IPS DF 4.7 (cell line): Measurements from ENCODE around the gene FOXK1.
"Not testable (repeated sequence)": the region's sequence is repeated elsewhere in the genome, so short reads cannot be mapped to it uniquely, and the experiment has no call there.

Source experiments
- DNase-seq: peaks from one replicate; pipeline ENCODE4 v3.0.0-alpha.2; 2013; ENCODE audit warnings: low spot score; ENCODE audit errors: extremely low read depth

Gene FOXK1

GRCh38 chr7:4681886-4682620 lies at the start of gene FOXK1:
Gene FOXK1, plus strand, starts transcription at chr7:4682295. Its CDS starts 14 bp downstream, at chr7:4682309.
- no peak for DNase-seq

GRCh38 chr7:4633012-4633411 lies 49.1 kb upstream of the FOXK1 start:
- no peak for DNase-seq

- no peak for DNase-seq
Observed at GRCh38 chr7:4634166-4634565, 47.9 kb upstream of the FOXK1 start.

- DNase-seq, result no peak
Observed at GRCh38 chr7:4638781-4639575, 43.1 kb upstream of the FOXK1 start.

GRCh38 chr7:4641091-4641666 lies 40.9 kb upstream of the FOXK1 start:
- DNase-seq, result no peak

GRCh38 chr7:4641667-4642467 lies 40.2 kb upstream of the FOXK1 start:
- DNase-seq, result no peak

GRCh38 chr7:4642468-4643203 lies 39.5 kb upstream of the FOXK1 start:
- no peak for DNase-seq

- DNase-seq, result not testable (repeated sequence)
Observed at GRCh38 chr7:4643204-4643471, 39.0 kb upstream of the FOXK1 start.

- DNase-seq, result no peak
Observed at GRCh38 chr7:4645246-4645645, 36.8 kb upstream of the FOXK1 start.

- no peak for DNase-seq
Observed at GRCh38 chr7:4648111-4648510, 34.0 kb upstream of the FOXK1 start.

- no peak for DNase-seq
Observed at GRCh38 chr7:4650433-4651047, 31.6 kb upstream of the FOXK1 start.

- DNase-seq, result no peak
Observed at GRCh38 chr7:4653771-4654170, 28.3 kb upstream of the FOXK1 start.

- DNase-seq, result no peak
Observed at GRCh38 chr7:4655311-4655710, 26.8 kb upstream of the FOXK1 start.

GRCh38 chr7:4655896-4656295 lies 26.2 kb upstream of the FOXK1 start:
- no peak for DNase-seq

- DNase-seq, result no peak
Observed at GRCh38 chr7:4657640-4658417, 24.3 kb upstream of the FOXK1 start.

GRCh38 chr7:4659551-4660286 lies 22.4 kb upstream of the FOXK1 start:
- peak; percentile 22 for DNase-seq

- DNase-seq, result no peak
Observed at GRCh38 chr7:4661871-4662270, 20.2 kb upstream of the FOXK1 start.

- no peak for DNase-seq
Observed at GRCh38 chr7:4663239-4664018, 18.7 kb upstream of the FOXK1 start.
